Mucosa of descending colon (tissue), 3 donors: ENCODE measurements around the gene HLA-C. TPM values are rescaled to one million over a fixed set of nuclear protein-coding genes. Genes with fewer than 3 reads are reported as not detected.
"Not testable (repeated sequence)": the region's sequence is repeated elsewhere in the genome, so short reads cannot be mapped to it uniquely, and the experiment has no call there.

Experiments
- ATAC-seq: fragments of 200-7000 bp; cut with Tn5 transposase; one replicate; pipeline ENCODE4 v1.9.1; 2020; ENCODE audit warnings: mild to moderate bottlenecking, moderate library complexity
- DNase-seq, 3 donors: peaks; one replicate each; pipeline ENCODE4 v3.0.0-alpha.2; 2020
- H3K36me3 ChIP-seq: fragments of 200-600 bp; one replicate; pipeline ENCODE4 v1.8.0; 2021; ENCODE audit warnings: low read depth, mild to moderate bottlenecking
- H3K4me1 ChIP-seq: fragments of 200-600 bp; one replicate; pipeline ENCODE4 v1.8.0; 2021; ENCODE audit warnings: low read depth, mild to moderate bottlenecking
- H3K4me3 ChIP-seq: fragments of 200-600 bp; one replicate; pipeline ENCODE4 v1.8.0; 2021; ENCODE audit warnings: mild to moderate bottlenecking
- H3K9me3 ChIP-seq: fragments of 200-600 bp; one replicate; pipeline ENCODE4 v1.8.0; 2021; ENCODE audit warnings: mild to moderate bottlenecking
- intact Hi-C, 2 donors: fragments of 100-400 bp; cut with DNase I in 1 of 2; cut with micrococcal nuclease in 1 of 2; formaldehyde crosslinking; loops; one replicate each; pipeline versions ENCODE4 v1.11.0 to v1.11.1; 2022; cut with DNase I, micrococcal nuclease
- total RNA-seq, 3 donors: library from RNA; stranded (reverse); fragmentation: NEBNext Ultra II Directional in 2 of 3; extraction: Animal tissue kit (Norgen Biotek cat#: 25700) in 2 of 3; gene quantifications; one replicate each; pipeline versions ENCODE4 v1.2.1 to v1.2.4, GENCODE V29; 2021 to 2023
- TF ChIP-seq, protein P1 (sequence below): fragments of 200-600 bp; IDR thresholded peaks from one replicate; pipeline ENCODE4 v1.8.0; 2022; ENCODE audit warnings: antibody characterized with exemption, mild to moderate bottlenecking
- donor health status: DM: no; HTN: no; CAD: no; lungs with moderate emphysema.
- donor health status: DM: no; HTN: no; CAD: no.
- donor health status: DM: no; HTN: yes; CAD: no.

The HLA-C gene
- total RNA-seq, 3 donors from 2014 or later: 965 to 2,616 (median 1,478) TPM

DNA sequence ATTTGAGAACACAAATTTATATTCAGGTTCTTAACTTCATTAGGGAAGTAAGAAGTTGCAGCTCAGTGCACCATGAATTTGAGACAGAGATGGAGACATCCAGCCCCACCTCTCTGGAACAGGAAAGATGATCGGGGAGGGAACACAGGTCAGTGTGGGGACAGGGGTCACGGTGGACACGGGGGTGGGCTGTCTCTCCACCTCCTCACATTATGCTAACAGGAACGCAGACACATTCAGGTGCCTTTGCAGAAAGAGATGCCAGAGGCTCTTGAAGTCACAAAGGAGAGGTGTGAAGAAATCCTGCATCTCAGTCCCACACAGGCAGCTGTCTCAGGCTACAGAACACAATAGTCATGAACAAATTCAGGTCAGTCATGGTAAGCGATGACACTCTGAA is 3.1 kb downstream of the HLA-C start:
- peaks cover 24% of the 10 kb centered on the region for H3K4me1 ChIP-seq
- H3K9me3 ChIP-seq: peaks cover 3% of the 10 kb centered on the region
- DNase-seq: no peak
- H3K36me3 ChIP-seq: no peaks in the 10 kb centered on the region
- H3K4me3 ChIP-seq: no peak overlapping the region
- no peak for ATAC-seq
- TF ChIP-seq, protein P1, sequence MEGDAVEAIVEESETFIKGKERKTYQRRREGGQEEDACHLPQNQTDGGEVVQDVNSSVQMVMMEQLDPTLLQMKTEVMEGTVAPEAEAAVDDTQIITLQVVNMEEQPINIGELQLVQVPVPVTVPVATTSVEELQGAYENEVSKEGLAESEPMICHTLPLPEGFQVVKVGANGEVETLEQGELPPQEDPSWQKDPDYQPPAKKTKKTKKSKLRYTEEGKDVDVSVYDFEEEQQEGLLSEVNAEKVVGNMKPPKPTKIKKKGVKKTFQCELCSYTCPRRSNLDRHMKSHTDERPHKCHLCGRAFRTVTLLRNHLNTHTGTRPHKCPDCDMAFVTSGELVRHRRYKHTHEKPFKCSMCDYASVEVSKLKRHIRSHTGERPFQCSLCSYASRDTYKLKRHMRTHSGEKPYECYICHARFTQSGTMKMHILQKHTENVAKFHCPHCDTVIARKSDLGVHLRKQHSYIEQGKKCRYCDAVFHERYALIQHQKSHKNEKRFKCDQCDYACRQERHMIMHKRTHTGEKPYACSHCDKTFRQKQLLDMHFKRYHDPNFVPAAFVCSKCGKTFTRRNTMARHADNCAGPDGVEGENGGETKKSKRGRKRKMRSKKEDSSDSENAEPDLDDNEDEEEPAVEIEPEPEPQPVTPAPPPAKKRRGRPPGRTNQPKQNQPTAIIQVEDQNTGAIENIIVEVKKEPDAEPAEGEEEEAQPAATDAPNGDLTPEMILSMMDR: no peak
- intact Hi-C loops: no loop called here

DNA sequence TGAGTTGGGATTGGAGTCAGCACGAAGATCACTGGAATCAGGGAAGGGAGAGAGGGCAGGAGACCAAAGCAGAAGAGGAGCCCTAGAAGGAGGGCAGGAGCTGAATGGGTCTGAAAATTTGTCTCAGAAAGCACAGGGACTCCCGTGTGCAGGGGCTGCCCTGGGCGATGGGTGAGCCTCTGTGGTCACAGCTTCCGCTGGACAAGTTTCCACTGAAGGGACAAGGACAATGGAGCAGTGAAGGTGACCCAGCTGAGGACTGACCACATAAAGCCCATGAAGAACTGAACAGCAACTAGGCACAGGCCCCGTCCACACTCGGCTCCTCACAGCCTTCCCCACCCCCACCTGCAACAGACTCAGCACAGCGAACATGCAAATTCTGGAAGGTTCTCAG is 3.5 kb downstream of the HLA-C start:
- H3K36me3 ChIP-seq: no peaks in the 10 kb centered on the region
- ATAC-seq: no peak
- TF ChIP-seq, protein P1: no peak

DNA sequence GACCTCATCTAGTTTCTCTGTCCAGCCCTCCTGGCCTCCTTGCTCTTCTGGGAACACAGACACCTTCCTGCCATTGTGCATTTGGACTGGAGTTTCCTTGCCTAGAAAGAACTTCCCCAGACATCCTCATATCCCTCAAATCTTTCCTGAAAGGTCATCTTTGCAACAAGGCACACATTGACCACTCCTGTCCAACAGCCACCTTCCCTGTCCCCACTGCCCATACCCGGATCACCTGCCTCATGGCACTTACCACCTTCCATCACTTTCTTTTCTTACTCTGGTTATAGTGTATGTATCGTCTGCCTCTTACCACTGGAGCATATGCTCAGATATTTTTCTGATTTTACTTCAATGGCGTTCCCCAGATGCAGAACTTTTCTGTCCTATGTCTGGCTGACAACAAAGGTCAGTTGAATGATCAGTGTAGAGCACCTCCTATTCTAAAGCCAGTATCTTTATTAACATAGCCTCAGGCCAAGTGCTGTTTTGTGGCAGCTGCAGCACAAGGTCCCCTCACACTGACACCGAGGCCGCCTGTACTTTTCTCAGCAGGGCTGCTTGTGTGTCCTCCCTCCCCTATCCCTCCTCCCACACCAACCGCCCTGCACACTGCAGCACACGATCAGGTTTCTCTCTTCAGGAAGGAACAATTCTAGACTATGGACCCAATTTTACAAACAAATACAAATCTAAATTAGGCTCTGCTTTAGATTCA is 4.1 kb downstream of the HLA-C start:
- TF ChIP-seq, protein P1: no peak
- H3K9me3 ChIP-seq: peaks cover 12% of the 10 kb centered on the region
- DNase-seq (peak in 1 of 3 donors; percentile 52), ATAC-seq (peak; percentile 7)
- H3K4me3 ChIP-seq: no peak overlapping the region
- H3K36me3 ChIP-seq: no peaks in the 10 kb centered on the region
- peaks cover 24% of the 10 kb centered on the region for H3K4me1 ChIP-seq
- intact Hi-C loops: no loop called here

More for the DNA sequence above, 3.5 kb downstream of the HLA-C start:
- intact Hi-C loops: no loop called here
- no peak overlapping the region for H3K4me3 ChIP-seq
- H3K9me3 ChIP-seq: peaks cover 8% of the 10 kb centered on the region
- DNase-seq: no peak
- H3K4me1 ChIP-seq: peaks cover 24% of the 10 kb centered on the region

DNA sequence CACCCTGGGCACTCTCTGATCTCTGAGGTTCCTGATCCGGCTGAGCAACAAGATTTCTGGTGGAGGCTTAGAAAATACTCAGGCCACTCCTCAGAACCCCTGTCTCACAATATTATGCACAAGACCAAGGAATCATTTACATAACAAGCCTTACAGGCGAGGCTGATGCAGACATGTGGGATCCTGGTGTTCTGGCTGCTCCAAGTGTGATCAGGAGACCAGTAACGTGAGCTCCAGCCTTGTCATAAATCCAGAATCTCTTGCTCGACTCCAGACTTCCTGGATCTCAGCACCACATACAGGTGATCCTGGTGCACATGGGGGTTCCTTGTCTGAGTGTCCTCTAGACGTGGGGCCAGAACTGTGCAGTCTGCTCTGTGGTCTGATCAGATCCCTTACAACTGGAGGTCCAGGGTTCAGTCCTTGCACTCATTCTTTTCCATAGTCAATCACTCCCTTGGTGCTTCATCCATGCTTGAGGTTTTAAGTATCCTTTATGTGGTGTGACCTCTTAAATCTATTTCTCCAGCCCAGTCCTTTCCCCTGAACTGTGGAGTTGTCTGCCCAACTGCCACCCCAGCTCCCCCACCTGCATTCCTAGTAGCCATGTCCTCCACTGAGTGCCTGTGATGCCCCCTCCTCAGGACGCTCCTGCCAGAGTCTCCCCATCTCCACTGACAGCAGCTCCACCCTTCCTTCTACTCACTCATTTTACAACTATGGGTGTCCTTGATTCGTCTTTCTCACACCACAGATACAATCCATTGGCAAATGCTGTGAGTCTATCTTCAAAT is 5.1 kb downstream of the HLA-C start:
- no peak for ATAC-seq
- intact Hi-C loops: no loop called here
- TF ChIP-seq, protein P1: no peak
- Histone ChIP-seq H3K36me3 (no peaks in the 10 kb centered on the region), H3K4me1 (peaks cover 24% of the 10 kb centered on the region), H3K4me3 (no peak overlapping the region), H3K9me3 (peaks cover 17% of the 10 kb centered on the region)
- no peak for DNase-seq

DNA sequence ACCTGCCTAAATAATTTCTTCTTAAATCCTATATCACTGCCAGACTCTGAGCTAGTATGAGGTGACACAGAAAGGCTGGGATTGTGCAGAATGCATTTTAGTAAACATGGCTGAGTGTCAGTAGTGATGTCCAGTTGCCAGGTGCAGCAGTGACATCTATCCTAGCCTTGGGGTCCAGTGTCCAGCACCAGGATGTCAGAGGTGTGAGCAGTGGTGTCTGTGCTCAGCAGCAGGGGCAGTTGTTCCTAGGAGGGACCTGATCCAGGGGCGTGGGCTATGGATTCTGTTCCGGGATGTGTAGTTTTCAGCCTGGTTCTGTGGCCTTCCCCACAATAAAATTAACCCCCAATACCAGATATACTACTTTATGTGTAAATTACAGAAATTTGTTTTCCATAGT is 6.0 kb downstream of the HLA-C start:
- ATAC-seq: no peak
- H3K4me1 ChIP-seq: peaks cover 24% of the 10 kb centered on the region

DNA sequence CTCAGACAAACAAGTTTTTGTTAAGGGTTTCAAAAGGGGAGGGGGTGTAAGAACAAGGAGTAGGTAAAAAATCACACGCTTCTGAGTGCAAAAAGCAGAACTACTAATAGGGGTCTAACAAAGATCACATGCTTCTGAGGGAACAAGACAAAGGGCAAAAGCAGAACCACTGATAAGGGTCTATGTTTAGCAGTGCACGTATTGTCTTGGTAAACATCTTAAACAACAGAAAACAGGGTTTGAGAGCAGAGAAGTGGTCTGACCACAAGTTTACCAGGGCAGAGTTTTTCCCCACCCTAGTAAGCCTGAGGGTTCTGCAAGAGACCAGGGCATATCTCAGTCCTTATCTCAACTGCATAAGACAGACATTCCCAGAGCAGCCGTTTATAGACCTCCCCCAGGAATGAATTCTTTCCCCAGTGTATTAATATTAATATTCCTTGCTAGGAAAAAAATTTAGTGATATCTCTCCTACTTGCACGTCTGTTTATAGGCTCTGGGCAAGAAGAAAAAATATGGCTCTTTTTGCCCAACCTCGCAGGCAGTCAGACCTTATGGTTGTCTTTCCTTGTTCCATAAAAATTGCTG is 8.5 kb downstream of the HLA-C start:
- DNase-seq, H3K36me3 ChIP-seq, ATAC-seq, H3K4me3 ChIP-seq, intact Hi-C loops, H3K4me1 ChIP-seq: not testable (repeated sequence)
- H3K9me3 ChIP-seq: peaks cover 17% of the 10 kb centered on the region

More for the DNA sequence above, 6.0 kb downstream of the HLA-C start:
- Histone ChIP-seq H3K9me3 (peaks cover 17% of the 10 kb centered on the region), H3K4me3 (no peak overlapping the region), H3K36me3 (no peaks in the 10 kb centered on the region)
- intact Hi-C loops: no loop called here
- TF ChIP-seq, protein P1: no peak
- no peak for DNase-seq

DNA sequence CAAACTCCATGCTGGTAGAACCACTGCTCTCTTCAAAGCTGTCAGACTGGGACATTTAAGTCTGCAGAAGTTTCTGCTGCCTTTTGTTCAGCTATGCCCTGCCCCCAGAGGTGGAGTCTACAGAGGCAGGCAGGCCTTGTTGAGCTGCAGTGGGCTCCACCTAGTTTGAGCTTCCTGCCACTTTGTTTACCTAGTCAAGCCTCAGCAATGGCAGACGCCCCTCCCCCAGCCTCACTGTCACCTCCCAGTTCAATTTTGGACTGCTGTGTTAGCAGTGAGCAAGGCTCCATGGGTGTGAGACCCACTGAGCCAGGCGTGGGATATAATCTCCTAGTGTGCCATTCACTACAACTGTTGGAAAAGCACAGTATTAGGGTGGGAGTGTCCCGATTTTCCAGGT is 11.9 kb downstream of the HLA-C start:
- H3K9me3 ChIP-seq: peaks cover 17% of the 10 kb centered on the region
- H3K4me3 ChIP-seq, H3K36me3 ChIP-seq, DNase-seq, ATAC-seq, H3K4me1 ChIP-seq, intact Hi-C loops: not testable (repeated sequence)
